ENCODE results near the gene COL15A1. TPM values are rescaled to one million over a fixed set of nuclear protein-coding genes. Genes with fewer than 3 reads are reported as not detected.

COL15A1 gene
- total RNA-seq, 1 experiment from 2014 or later, result 0.04 TPM

GRCh38 chr9:98940276-98940675, 3.4 kb upstream of the COL15A1 start:
- CTCF ChIA-PET, result no interaction called here
- Histone ChIP-seq H3K27ac (ENCODE audit: low read depth, low read length, poor library complexity, severe bottlenecking) (no peak overlapping the region), H3K36me3 (ENCODE audit: insufficient read depth, low read length, poor library complexity, severe bottlenecking) (no peaks in the 10 kb centered on the region), H3K4me1 (ENCODE audit: insufficient read depth, low read length, poor library complexity, severe bottlenecking) (no peaks in the 10 kb centered on the region), H3K27me3 (replicated peaks; ENCODE audit: insufficient read depth, low read depth, low read length, poor library complexity) (peaks cover 58% of the 10 kb centered on the region), H3K4me3 (ENCODE audit: low read depth, low read length, poor library complexity, severe bottlenecking) (no peak overlapping the region), H3K9me3 (ENCODE audit: low read depth, low read length, poor library complexity, severe bottlenecking) (no peaks in the 10 kb centered on the region)
- POLR2A ChIA-PET (ENCODE audit: low non-redundant PET), result no interaction called here
- no peak for TF ChIP-seq EZH2 (IDR thresholded peaks at IDR 0.05; ENCODE audit: borderline replicate concordance, low read depth, low read length, poor library complexity, severe bottlenecking)
- no peak for TF ChIP-seq CTCF (conservative IDR thresholded peaks at IDR 0.05; ENCODE audit: low read depth, low read length)
- no peak for DNase-seq (ENCODE audit: low spot score)
- intact Hi-C loops (cut with micrococcal nuclease; ENCODE audit: unreplicated experiment), result no loop called here
- BruUV-seq (replicated peaks), result no TSS peak

GRCh38 chr9:98941946-98942523, 1.7 kb upstream of the COL15A1 start:
- Histone ChIP-seq H3K9me3 (ENCODE audit: low read depth, low read length, poor library complexity, severe bottlenecking) (no peaks in the 10 kb centered on the region), H3K4me3 (ENCODE audit: low read depth, low read length, poor library complexity, severe bottlenecking) (no peak overlapping the region), H3K27ac (ENCODE audit: low read depth, low read length, poor library complexity, severe bottlenecking) (no peak overlapping the region), H3K4me1 (ENCODE audit: insufficient read depth, low read length, poor library complexity, severe bottlenecking) (no peaks in the 10 kb centered on the region), H3K36me3 (ENCODE audit: insufficient read depth, low read length, poor library complexity, severe bottlenecking) (no peaks in the 10 kb centered on the region), H3K27me3 (replicated peaks; ENCODE audit: insufficient read depth, low read depth, low read length, poor library complexity) (peaks cover 75% of the 10 kb centered on the region)
- TF ChIP-seq EZH2 (IDR thresholded peaks at IDR 0.05; ENCODE audit: borderline replicate concordance, low read depth, low read length, poor library complexity, severe bottlenecking), result no peak
- no peak for TF ChIP-seq CTCF (conservative IDR thresholded peaks at IDR 0.05; ENCODE audit: low read depth, low read length)
- ChIA-PET CTCF (no interaction called here), POLR2A (ENCODE audit: low non-redundant PET) (no interaction called here)
- intact Hi-C loops (cut with micrococcal nuclease; ENCODE audit: unreplicated experiment), result no loop called here
- BruUV-seq (replicated peaks), result no TSS peak
- DNase-seq (ENCODE audit: low spot score), result no peak

GRCh38 chr9:98942906-98943681, 613 bp upstream of the COL15A1 start:
- no peak overlapping the region for H3K27ac ChIP-seq (ENCODE audit: low read depth, low read length, poor library complexity, severe bottlenecking)
- POLR2A ChIA-PET (ENCODE audit: low non-redundant PET), result no interaction called here
- H3K4me3 ChIP-seq (ENCODE audit: low read depth, low read length, poor library complexity, severe bottlenecking), result no peak overlapping the region
- peaks cover 77% of the 10 kb centered on the region for H3K27me3 ChIP-seq (replicated peaks; ENCODE audit: insufficient read depth, low read depth, low read length, poor library complexity)
- no TSS peak for BruUV-seq (replicated peaks)
- intact Hi-C loops (cut with micrococcal nuclease; ENCODE audit: unreplicated experiment), result no loop called here
- TF ChIP-seq EZH2 (IDR thresholded peaks at IDR 0.05; ENCODE audit: borderline replicate concordance, low read depth, low read length, poor library complexity, severe bottlenecking) (no peak), CTCF (conservative IDR thresholded peaks at IDR 0.05; ENCODE audit: low read depth, low read length) (no peak)
- no peak for DNase-seq (ENCODE audit: low spot score)
- CTCF ChIA-PET, result no interaction called here
- no peaks in the 10 kb centered on the region for H3K4me1 ChIP-seq (ENCODE audit: insufficient read depth, low read length, poor library complexity, severe bottlenecking)
- H3K9me3 ChIP-seq (ENCODE audit: low read depth, low read length, poor library complexity, severe bottlenecking), result no peaks in the 10 kb centered on the region
- H3K36me3 ChIP-seq (ENCODE audit: insufficient read depth, low read length, poor library complexity, severe bottlenecking), result no peaks in the 10 kb centered on the region

Measured in A673 (cell line).